HEK293 (cell line): ENCODE data around the gene CD96.

Source experiments
- CTCF ChIA-PET: fragments of 350-600 bp; formaldehyde crosslinking; extraction: SDS; loops from one replicate; lab custom pipeline; 2021; ENCODE audit warnings: antibody characterized with exemption; lab: Yijun Ruan, JAX
- POLR2A ChIA-PET: fragments of 300-600 bp; formaldehyde crosslinking; extraction: SDS; loops from one replicate; lab custom pipeline; 2020; ENCODE audit warnings: antibody characterized with exemption, inconsistent platforms; lab: Yijun Ruan, JAX
- H3K27ac ChIP-seq: fragments of 200-500 bp; sonication (Bioruptor generic); 2 replicates; pipeline ENCODE4 v1.5.1; 2014; ENCODE audit warnings: low read depth, low read length, control low read depth, inconsistent platforms; ENCODE audit errors: extremely low read depth
- H3K36me3 ChIP-seq, 2 experiments: fragments of 200-500 bp in 1 of 2; sonication (Bioruptor generic) in 1 of 2; 1 replicate in 1 of 2; 2 replicates in 1 of 2; pipeline ENCODE4 v1.5.1; 2014 to 2017; ENCODE audit warnings: inconsistent platforms in 2 of 2, low read length in 2 of 2; ENCODE audit not compliant: control insufficient read depth in 2 of 2, insufficient read depth in 1 of 2
- H3K4me1 ChIP-seq: fragments of 200-500 bp; sonication (Bioruptor generic); 2 replicates; pipeline ENCODE4 v1.5.1; 2014; ENCODE audit warnings: mild to moderate bottlenecking, low read length, inconsistent platforms; ENCODE audit not compliant: control insufficient read depth, insufficient read depth
- H3K4me3 ChIP-seq: 2 replicates; pipeline ENCODE4 v1.5.1; 2011; ENCODE audit warnings: low read depth, mild to moderate bottlenecking, control low read depth, low read length, moderate library complexity
- H3K9me3 ChIP-seq: fragments of 200-500 bp; sonication (Bioruptor generic); 2 replicates; pipeline ENCODE4 v1.5.1; 2014; ENCODE audit warnings: low read depth, low read length, inconsistent platforms; ENCODE audit not compliant: control insufficient read depth, insufficient read depth
- ELK4 ChIP-seq: IDR thresholded peaks from 2 replicates; pipeline ENCODE4 v1.6.1; 2011; ENCODE audit warnings: mild to moderate bottlenecking, low read depth, low read length, borderline replicate concordance
- KLF16 ChIP-seq: fragments of 450-650 bp; formaldehyde crosslinking; IDR thresholded peaks from 2 replicates; pipeline ENCODE4 v1.5.1; 2017; ENCODE audit warnings: missing biosample characterization, missing genetic modification characterization
- PATZ1 ChIP-seq: fragments of 450-650 bp; formaldehyde crosslinking; IDR thresholded peaks from 2 replicates; pipeline ENCODE4 v1.5.1; 2016; ENCODE audit warnings: missing biosample characterization, missing genetic modification characterization
- SCRT1 ChIP-seq: fragments of 450-650 bp; formaldehyde crosslinking; IDR thresholded peaks from 2 replicates; pipeline ENCODE4 v1.5.1; 2016; ENCODE audit warnings: missing biosample characterization, missing genetic modification characterization, borderline replicate concordance
- ZNF112 ChIP-seq: fragments of 450-650 bp; formaldehyde crosslinking; IDR thresholded peaks from 2 replicates; pipeline ENCODE4 v1.5.0; 2017; ENCODE audit warnings: missing biosample characterization, missing genetic modification characterization
- ZNF155 ChIP-seq: fragments of 450-650 bp; formaldehyde crosslinking; IDR thresholded peaks from 2 replicates; pipeline ENCODE4 v1.5.1; 2016; ENCODE audit warnings: missing biosample characterization, missing genetic modification characterization
- ZNF174 ChIP-seq: fragments of 450-650 bp; formaldehyde crosslinking; IDR thresholded peaks from 2 replicates; pipeline ENCODE4 v1.5.0; 2017; ENCODE audit warnings: missing biosample characterization, mild to moderate bottlenecking, missing genetic modification characterization
- ZNF223 ChIP-seq: fragments of 450-650 bp; formaldehyde crosslinking; IDR thresholded peaks from 2 replicates; pipeline ENCODE4 v1.5.1; 2016; ENCODE audit warnings: missing biosample characterization, missing genetic modification characterization
- ZNF24 ChIP-seq: fragments of 450-650 bp; formaldehyde crosslinking; IDR thresholded peaks from 2 replicates; pipeline ENCODE4 v1.5.1; 2016; ENCODE audit warnings: missing biosample characterization, missing genetic modification characterization
- ZNF266 ChIP-seq: fragments of 450-650 bp; formaldehyde crosslinking; IDR thresholded peaks from 2 replicates; pipeline ENCODE4 v1.5.1; 2016; ENCODE audit warnings: missing biosample characterization, missing genetic modification characterization, low read depth
- ZNF404 ChIP-seq: fragments of 450-650 bp; formaldehyde crosslinking; IDR thresholded peaks from 2 replicates; pipeline ENCODE4 v1.5.1; 2017; ENCODE audit warnings: missing biosample characterization, missing genetic modification characterization
- ZNF416 ChIP-seq: fragments of 450-650 bp; formaldehyde crosslinking; IDR thresholded peaks from 2 replicates; pipeline ENCODE4 v1.5.1; 2016; ENCODE audit warnings: missing biosample characterization, missing genetic modification characterization
- ZNF518A ChIP-seq: fragments of 450-650 bp; formaldehyde crosslinking; conservative IDR thresholded peaks from 2 replicates; pipeline ENCODE4 v1.5.1; 2016; ENCODE audit warnings: low read depth, missing biosample characterization, missing genetic modification characterization
- ZNF544 ChIP-seq: fragments of 450-650 bp; formaldehyde crosslinking; IDR thresholded peaks from 2 replicates; pipeline ENCODE4 v1.5.0; 2017; ENCODE audit warnings: missing biosample characterization, missing genetic modification characterization
- ZNF600 ChIP-seq: fragments of 450-650 bp; formaldehyde crosslinking; IDR thresholded peaks from 2 replicates; pipeline ENCODE4 v1.5.1; 2016; ENCODE audit warnings: missing biosample characterization, missing genetic modification characterization
- ZNF664 ChIP-seq: fragments of 450-650 bp; formaldehyde crosslinking; IDR thresholded peaks from 2 replicates; pipeline ENCODE4 v1.5.1; 2016; ENCODE audit warnings: missing biosample characterization, missing genetic modification characterization
- ZNF830 ChIP-seq: fragments of 450-650 bp; IDR thresholded peaks from 2 replicates; pipeline ENCODE4 v1.5.0; 2018; ENCODE audit warnings: missing biosample characterization, missing genetic modification characterization, low read depth, mild to moderate bottlenecking, moderate library complexity
- TF ChIP-seq, protein P1 (sequence below): fragments of 450-650 bp; formaldehyde crosslinking; IDR thresholded peaks from 2 replicates; pipeline ENCODE4 v1.5.1; 2016; ENCODE audit warnings: missing biosample characterization, missing genetic modification characterization
- TF ChIP-seq, protein P2 (sequence below): fragments of 450-650 bp; formaldehyde crosslinking; IDR thresholded peaks from 2 replicates; pipeline ENCODE4 v1.5.1; 2016; ENCODE audit warnings: missing biosample characterization, missing genetic modification characterization

CD96 gene

GRCh38 chr3:111595232-111595631 lies 53.2 kb downstream of the CD96 start, which contains the start of gene ZBED2:
Gene ZBED2, minus strand, starts transcription at chr3:111595346. Its CDS starts 1,145 bp downstream, at chr3:111594201.
- no peaks in the 10 kb centered on the region for H3K9me3 ChIP-seq
- no peaks in the 10 kb centered on the region for H3K4me1 ChIP-seq
- ChIA-PET CTCF (interaction anchor here (0.6 kb wide), 1 partner anchor 320 kb away, joined by 3 read pairs; no protein-coding TSS in a partner anchor), POLR2A (no interaction called here)
- H3K27ac ChIP-seq = no peak within 1 kb of the TSS
- TF ChIP-seq ZNF174 (tag by site-specific recombination) (no peak), ZNF544 (tag by site-specific recombination) (no peak), ZNF518A (tag by site-specific recombination) (no peak), ZNF112 (tag by site-specific recombination) (no peak), ZNF830 (no peak), ZNF404 (tag by site-specific recombination) (no peak), KLF16 (tag by site-specific recombination) (no peak), PATZ1 (tag by site-specific recombination) (no peak), ZNF223 (no peak), ZNF266 (tag by site-specific recombination) (no peak), ELK4 (no peak), ZNF24 (no peak), SCRT1 (tag by site-specific recombination) (no peak), ZNF600 (tag by site-specific recombination) (no peak), ZNF416 (tag by site-specific recombination) (no peak), ZNF155 (tag by site-specific recombination) (no peak), ZNF664 (tag by site-specific recombination) (no peak)
- TF ChIP-seq, protein P1, sequence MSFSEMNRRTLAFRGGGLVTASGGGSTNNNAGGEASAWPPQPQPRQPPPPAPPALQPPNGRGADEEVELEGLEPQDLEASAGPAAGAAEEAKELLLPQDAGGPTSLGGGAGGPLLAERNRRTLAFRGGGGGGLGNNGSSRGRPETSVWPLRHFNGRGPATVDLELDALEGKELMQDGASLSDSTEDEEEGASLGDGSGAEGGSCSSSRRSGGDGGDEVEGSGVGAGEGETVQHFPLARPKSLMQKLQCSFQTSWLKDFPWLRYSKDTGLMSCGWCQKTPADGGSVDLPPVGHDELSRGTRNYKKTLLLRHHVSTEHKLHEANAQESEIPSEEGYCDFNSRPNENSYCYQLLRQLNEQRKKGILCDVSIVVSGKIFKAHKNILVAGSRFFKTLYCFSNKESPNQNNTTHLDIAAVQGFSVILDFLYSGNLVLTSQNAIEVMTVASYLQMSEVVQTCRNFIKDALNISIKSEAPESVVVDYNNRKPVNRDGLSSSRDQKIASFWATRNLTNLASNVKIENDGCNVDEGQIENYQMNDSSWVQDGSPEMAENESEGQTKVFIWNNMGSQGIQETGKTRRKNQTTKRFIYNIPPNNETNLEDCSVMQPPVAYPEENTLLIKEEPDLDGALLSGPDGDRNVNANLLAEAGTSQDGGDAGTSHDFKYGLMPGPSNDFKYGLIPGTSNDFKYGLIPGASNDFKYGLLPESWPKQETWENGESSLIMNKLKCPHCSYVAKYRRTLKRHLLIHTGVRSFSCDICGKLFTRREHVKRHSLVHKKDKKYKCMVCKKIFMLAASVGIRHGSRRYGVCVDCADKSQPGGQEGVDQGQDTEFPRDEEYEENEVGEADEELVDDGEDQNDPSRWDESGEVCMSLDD (tag by site-specific recombination) = no peak
- TF ChIP-seq, protein P2, sequence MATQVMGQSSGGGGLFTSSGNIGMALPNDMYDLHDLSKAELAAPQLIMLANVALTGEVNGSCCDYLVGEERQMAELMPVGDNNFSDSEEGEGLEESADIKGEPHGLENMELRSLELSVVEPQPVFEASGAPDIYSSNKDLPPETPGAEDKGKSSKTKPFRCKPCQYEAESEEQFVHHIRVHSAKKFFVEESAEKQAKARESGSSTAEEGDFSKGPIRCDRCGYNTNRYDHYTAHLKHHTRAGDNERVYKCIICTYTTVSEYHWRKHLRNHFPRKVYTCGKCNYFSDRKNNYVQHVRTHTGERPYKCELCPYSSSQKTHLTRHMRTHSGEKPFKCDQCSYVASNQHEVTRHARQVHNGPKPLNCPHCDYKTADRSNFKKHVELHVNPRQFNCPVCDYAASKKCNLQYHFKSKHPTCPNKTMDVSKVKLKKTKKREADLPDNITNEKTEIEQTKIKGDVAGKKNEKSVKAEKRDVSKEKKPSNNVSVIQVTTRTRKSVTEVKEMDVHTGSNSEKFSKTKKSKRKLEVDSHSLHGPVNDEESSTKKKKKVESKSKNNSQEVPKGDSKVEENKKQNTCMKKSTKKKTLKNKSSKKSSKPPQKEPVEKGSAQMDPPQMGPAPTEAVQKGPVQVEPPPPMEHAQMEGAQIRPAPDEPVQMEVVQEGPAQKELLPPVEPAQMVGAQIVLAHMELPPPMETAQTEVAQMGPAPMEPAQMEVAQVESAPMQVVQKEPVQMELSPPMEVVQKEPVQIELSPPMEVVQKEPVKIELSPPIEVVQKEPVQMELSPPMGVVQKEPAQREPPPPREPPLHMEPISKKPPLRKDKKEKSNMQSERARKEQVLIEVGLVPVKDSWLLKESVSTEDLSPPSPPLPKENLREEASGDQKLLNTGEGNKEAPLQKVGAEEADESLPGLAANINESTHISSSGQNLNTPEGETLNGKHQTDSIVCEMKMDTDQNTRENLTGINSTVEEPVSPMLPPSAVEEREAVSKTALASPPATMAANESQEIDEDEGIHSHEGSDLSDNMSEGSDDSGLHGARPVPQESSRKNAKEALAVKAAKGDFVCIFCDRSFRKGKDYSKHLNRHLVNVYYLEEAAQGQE = no peak
- no peak within 1 kb of the TSS for H3K4me3 ChIP-seq
- no peaks in the 10 kb centered on the region for H3K36me3 ChIP-seq
